NCI-H226 (cell line): ENCODE results near the gene SIRT5.

Experiments used
- DNase-seq: peaks from one replicate; pipeline ENCODE4 v3.0.0-alpha.2; 2015

SIRT5 gene

GRCh38 chr6:13554929-13555333, 19.5 kb upstream of the SIRT5 start:
- DNase-seq, result no peak

DNA sequence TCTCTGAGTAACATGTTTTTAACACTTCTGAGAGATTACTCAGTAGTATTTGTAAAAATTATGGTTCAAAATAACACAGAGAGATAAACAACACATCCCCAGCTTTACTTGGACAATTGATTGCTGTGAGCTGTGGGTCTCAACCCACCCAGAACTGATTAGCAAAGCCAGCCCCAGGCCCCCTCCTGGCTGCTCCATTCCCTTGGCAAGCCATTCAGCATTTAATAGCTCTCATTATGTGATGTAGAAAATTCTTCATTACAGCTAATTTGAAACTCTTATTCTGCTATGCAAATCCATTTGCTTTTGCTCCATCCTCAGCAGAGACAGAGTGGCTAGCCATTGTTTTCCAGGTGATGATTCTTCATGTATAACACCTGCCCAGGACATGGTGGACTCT, 16.6 kb upstream of the SIRT5 start:
- DNase-seq, result no peak

DNA sequence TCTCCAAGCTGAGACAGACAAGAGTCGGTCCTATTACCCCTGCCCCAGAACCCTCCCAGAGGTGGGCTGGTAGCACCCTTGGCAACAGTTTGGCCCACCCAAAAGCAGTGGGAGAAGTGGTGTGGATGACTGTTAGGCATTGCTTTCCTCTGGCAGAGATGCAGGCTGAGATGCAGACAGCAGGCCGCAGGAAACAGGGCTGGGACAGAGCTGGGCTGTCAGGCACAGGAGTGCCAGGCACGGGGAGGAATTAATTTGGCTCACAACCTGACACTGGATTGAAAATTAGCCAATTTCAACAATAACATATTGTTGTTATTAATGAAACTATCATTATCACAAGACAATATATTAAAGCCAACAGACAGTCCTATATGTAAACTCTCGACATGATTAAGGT, 15.7 kb upstream of the SIRT5 start:
- no peak for DNase-seq

DNA sequence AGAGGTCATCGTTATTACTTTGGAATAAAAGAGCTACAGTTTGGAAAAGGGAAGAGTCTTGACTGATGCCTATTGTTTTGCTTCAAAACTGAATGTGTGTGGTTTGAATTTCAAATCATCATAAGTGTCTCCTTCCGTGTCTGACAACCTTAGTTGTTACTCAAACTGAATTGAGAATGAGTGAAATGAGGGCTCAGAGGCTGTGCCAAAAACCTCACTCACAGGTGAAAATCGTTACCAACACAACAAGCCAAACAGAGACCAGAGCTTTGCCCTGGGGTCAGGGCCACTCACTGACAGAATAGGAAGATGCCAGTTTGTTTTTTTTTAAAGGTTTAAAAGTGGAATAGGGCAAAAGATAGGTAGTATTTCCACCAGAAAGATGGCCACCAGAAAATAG, 15.2 kb upstream of the SIRT5 start:
- DNase-seq, result no peak

DNA sequence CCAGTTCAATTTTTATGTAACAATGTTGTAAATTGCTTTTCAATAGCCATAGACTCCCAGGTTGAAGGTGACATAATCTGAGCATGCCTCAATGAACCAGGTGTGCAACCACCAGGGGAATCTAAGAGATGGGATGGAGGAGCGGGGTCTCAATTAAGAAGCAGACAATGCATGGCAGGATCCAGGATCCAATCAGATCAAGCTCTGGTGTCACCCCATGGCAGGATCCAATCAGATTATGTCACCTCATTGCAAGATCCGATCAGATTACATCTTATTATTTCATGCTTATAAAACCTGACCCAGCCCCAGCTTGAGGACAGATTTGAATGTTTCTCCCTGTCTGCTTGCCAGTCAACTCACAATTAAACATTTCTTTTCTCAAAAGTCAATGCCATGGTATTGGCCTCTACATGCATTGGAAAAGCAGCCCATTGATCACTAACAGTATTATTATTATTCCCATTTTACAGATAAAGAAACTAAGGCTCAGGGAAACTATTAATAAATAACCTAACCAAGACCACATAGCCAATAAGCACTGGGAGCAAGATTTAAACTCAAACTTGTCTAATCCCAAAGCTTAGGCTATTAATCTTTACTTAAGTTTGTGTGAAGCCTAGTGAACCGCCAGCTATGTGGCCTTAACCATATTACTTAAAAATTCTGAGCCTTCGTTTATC, 14.3 kb upstream of the SIRT5 start:
- DNase-seq, result no peak

DNA sequence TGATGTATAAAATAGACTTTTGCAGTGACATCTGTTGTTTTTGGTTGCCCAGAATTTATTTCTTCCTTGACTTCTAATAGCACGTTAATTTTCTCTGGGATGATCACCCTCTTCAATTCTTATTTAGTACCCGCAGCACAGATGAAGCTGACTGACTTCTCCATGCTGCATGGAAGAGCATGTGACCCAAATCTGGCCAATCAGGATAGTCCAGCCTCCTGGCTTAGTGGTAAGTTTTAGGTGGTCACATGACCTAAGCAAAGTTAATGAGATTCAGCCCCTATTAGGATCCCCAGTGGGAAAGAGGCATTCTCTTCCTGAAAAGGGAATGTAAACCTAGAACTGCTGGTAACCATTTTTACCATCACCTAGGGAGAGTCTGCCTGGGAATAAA, 13.8 kb upstream of the SIRT5 start:
- DNase-seq, result no peak

GRCh38 chr6:13561624-13562267, 12.7 kb upstream of the SIRT5 start:
- no peak for DNase-seq

DNA sequence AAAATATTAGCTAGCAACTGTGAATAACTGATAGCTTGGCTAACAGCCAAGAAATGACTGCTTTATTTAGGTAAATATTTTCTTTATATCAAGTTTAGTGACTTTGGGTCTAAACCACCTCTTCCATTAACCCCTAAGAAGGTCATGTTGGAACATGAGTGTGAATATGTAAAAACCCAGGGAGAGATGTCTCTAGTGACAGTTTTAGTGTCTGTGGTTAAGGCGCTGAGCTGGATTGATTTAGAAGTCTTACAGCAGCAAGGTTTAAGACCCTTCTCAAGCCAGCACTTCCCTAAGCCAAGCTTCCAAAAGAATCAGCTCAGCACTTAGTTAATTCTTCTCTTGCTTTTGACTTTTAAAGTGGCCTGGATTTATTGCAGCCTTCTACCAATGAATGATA, 11.4 kb upstream of the SIRT5 start:
- no peak for DNase-seq

GRCh38 chr6:13565921-13566320, 8.5 kb upstream of the SIRT5 start:
- DNase-seq, result no peak

DNA sequence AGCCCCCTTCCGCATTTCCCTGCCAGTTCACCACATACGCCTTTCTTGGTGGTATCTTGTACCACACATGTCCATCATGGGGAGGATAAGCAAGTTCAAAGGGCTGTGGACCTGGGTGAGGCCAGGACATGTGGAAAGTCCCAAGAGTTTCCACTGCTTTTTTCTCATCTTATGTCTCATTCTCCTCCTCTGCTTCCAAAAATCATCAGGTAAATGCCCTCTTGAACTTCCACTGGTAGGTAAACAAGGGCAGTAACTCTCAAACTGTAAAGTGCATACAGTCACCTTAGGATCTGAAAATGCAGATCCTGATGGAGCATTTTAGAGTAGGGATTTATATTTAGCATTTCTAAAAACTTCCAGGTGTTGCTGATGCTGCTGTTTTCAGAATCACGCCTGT, 7.9 kb upstream of the SIRT5 start:
- DNase-seq, result no peak

- no peak for DNase-seq
Measured at GRCh38 chr6:13568970-13569369, 5.4 kb upstream of the SIRT5 start.

- DNase-seq, result no peak
Measured at GRCh38 chr6:13572240-13572639, 2.2 kb upstream of the SIRT5 start.

GRCh38 chr6:13572951-13573654, 1.3 kb upstream of the SIRT5 start:
- no peak for DNase-seq

- DNase-seq, result no peak
Measured at GRCh38 chr6:13573669-13574110, 711 bp upstream of the SIRT5 start.

DNA sequence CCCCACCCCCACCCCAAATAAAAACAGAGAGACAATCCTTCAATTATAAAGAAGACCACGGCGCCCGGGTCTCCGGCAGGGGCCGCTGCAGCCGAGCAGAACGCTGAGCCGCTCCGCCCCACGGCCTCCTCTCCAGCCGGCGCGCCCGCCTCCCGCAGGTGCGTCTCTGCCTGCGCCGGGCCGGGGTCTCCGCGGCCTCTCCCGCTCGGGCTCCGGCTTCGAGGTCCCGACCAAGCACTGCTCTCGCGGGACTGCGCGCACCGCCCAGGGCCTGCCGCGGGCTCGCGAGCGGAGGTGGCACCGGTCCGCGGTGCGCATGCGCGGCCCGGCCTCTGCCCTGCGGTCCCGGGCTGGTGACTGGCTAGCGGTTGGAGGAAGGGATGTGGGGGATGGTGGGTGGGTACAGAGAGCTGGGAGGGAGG, 241 bp upstream of the SIRT5 start:
- peak; percentile 92 for DNase-seq

DNA sequence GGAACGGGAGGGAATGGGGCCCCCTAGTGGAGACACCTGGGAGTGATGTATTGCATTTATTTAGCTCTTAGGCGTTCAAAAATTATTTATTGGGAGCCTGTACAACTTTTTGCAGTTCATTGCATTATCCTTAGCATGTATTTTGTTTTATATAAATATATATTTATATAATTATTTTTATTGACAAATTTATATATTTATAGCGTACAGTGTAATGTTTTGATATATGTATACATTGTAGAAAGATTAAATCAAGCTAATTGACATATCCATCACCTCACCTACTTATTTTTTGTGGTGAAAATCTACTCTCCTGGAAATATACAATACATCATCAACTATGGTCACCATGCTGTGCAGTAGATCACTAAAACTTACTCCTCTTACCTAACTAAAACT, 975 bp downstream of the SIRT5 start:
- DNase-seq, result no peak

DNA sequence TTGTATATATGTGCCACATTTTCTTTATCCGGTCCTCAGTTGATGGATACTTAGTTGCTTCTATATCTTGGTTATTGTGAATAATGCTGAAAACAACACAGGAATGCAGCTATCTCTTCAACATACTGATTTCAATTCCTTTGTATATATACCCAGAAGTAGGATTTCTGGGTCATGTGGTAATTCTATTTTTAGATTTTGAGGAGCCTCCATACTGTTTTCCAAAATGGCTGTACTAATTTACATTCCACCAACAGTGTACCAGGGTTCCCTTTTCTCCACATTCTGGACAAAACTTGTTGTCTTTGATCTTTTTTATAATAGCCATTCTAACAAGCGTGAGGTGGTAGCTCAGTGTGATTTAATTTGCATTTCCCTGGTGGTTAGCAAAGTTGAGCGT, 1.6 kb downstream of the SIRT5 start:
- DNase-seq, result no peak

DNA sequence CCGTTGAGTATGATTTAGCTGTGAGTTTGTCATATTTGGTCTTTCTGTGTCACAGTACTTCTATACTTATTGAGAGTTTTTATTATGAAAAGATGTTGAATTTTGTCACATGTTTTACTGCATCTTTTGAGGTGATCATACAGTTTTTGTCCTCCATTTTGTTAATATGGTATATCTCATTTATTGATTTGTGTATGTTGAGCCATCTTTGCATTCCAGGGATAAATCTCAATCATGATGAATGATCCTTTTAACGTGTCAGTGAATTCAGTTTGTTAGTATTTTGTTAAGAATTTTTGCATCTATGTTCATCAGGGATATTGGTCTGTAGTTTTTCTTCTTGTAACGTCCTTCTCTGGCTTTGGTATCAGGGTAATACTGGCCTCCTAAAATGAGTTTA, 3.5 kb downstream of the SIRT5 start:
- no peak for DNase-seq

GRCh38 chr6:13579911-13580310, 5.5 kb downstream of the SIRT5 start:
- no peak for DNase-seq

- DNase-seq, result no peak
Measured at GRCh38 chr6:13581700-13582229, 7.4 kb downstream of the SIRT5 start.

GRCh38 chr6:13586603-13587542, 12.5 kb downstream of the SIRT5 start:
- DNase-seq, result peak; percentile 24

DNA sequence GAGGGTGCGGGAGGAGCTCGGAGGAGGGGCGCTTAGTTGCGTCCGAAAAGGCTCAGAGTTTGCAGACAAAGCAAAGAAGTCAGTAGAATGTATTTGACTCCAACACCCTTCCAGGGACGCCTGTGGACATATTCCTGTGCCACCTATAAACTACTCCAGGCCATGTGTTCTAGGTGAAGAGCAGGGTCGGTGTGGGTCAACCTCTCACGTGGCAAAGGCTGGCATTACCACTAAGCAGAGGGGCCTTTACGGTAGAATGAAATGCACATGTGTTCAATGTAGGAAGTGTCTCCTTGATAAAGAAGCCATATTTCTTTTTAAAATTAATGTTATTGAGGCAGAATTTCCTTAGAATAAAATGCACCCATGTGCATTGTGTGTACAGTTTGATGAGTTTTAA, 15.4 kb downstream of the SIRT5 start:
- no peak for DNase-seq
